K562 (cell line): ENCODE data around the gene TLN1. TPM values are rescaled to one million over a fixed set of nuclear protein-coding genes. Genes with fewer than 3 reads are reported as not detected.

Source experiments
- ATAC-seq: fragments of 200-7000 bp; cut with Tn5 transposase; 3 replicates; pipeline ENCODE4 v1.9.1; 2020; ENCODE audit warnings: moderate library complexity
- BruUV-seq: library from RNA; stranded (reverse); fragments of 400-500 nt; replicated peaks from 2 replicates; lab custom pipeline; 2021; lab: Mats Ljungman, UMichigan
- CTCF ChIA-PET: fragments of 300-600 bp; formaldehyde crosslinking; extraction: SDS; loops from one replicate; lab custom pipeline; 2021; ENCODE audit warnings: low intra/inter-chr PET ratio; lab: Yijun Ruan, JAX
- POLR2A ChIA-PET: fragments of 300-600, 350-650 bp; sonication (Branson Sonifier 250); formaldehyde crosslinking; extraction: SDS; loops from one replicate; lab custom pipeline; 2021; ENCODE audit warnings: antibody characterized with exemption, inconsistent platforms; lab: Yijun Ruan, JAX
- DNase-seq, 4 experiments: peaks; one replicate each; pipeline versions ENCODE4 v3.0.0 to v3.0.0-alpha.2; 2011 to 2018; ENCODE audit warnings: low spot score in 3 of 4, mixed read lengths in 3 of 4; ENCODE audit errors: extremely low read depth in 1 of 4
- FAIRE-seq: peaks from 2 replicates; lab custom pipeline; 2011; peaks lifted over from hg19 to GRCh38; lab: Jason Lieb, UNC
- H2AFZ ChIP-seq: 2 replicates; pipeline ENCODE4 v1.6.0; 2011; ENCODE audit warnings: low read depth, low read length, control low read depth, inconsistent platforms
- H3K27ac ChIP-seq: fragments of 200-600 bp; 3 replicates; pipeline ENCODE4 v1.8.0; 2011; ENCODE audit warnings: low read depth, mild to moderate bottlenecking, control low read depth, inconsistent platforms, low read length, moderate library complexity, mixed read lengths; ENCODE audit errors: extremely low read depth
- H3K27me3 ChIP-seq, 2 experiments: fragments of 300-600 bp in 1 of 2; 2 replicates in 1 of 2; 3 replicates in 1 of 2; pipeline versions ENCODE4 v1.6.0 to v1.8.0; 2011; ENCODE audit warnings: inconsistent platforms in 2 of 2, low read length in 2 of 2, mild to moderate bottlenecking in 1 of 2, mixed read lengths in 1 of 2, moderate library complexity in 1 of 2; ENCODE audit not compliant: control insufficient read depth in 2 of 2, insufficient read depth in 2 of 2
- H3K36me3 ChIP-seq: fragments of 300-600 bp; 3 replicates; pipeline ENCODE4 v1.8.0; 2011; ENCODE audit warnings: mild to moderate bottlenecking, low read length, inconsistent platforms; ENCODE audit not compliant: control insufficient read depth, insufficient read depth
- H3K4me1 ChIP-seq, 2 experiments: fragments of 200-600 bp in 1 of 2; replicated peaks in 1 of 2; 2 replicates in 1 of 2; 3 replicates in 1 of 2; pipeline versions ENCODE4 v1.5.1 to v1.8.0; 2011; ENCODE audit warnings: inconsistent platforms in 2 of 2, low read length in 2 of 2, mild to moderate bottlenecking in 1 of 2, mixed read lengths in 1 of 2, moderate library complexity in 1 of 2; ENCODE audit not compliant: control insufficient read depth in 2 of 2, insufficient read depth in 2 of 2
- H3K4me2 ChIP-seq: 2 replicates; pipeline ENCODE4 v1.6.1; 2011; ENCODE audit warnings: low read length, control low read depth, inconsistent platforms, mixed read lengths; ENCODE audit not compliant: insufficient read depth
- H3K4me3 ChIP-seq: fragments of 200-600 bp; sonication (generic), shearing (Covaris generic); 2 replicates; pipeline ENCODE4 v1.5.1; 2016; ENCODE audit warnings: control low read depth, inconsistent platforms
- H3K79me2 ChIP-seq: fragments of 200-600 bp; 3 replicates; pipeline ENCODE4 v1.8.0; 2011; ENCODE audit warnings: low read length, inconsistent platforms; ENCODE audit not compliant: control insufficient read depth, insufficient read depth
- H3K9ac ChIP-seq, 2 experiments: 2 replicates each; pipeline versions ENCODE4 v1.6.0 to v1.6.1; 2011; ENCODE audit warnings: low read depth in 2 of 2, low read length in 2 of 2, control low read depth in 1 of 2, inconsistent platforms in 1 of 2, mild to moderate bottlenecking in 1 of 2, mixed read lengths in 1 of 2; ENCODE audit not compliant: insufficient read depth in 1 of 2
- H3K9me1 ChIP-seq: one replicate; pipeline ENCODE4 v1.6.0; 2011; ENCODE audit warnings: inconsistent platforms, mild to moderate bottlenecking, low read length, moderate library complexity; ENCODE audit not compliant: control insufficient read depth, insufficient read depth
- H3K9me3 ChIP-seq: replicated peaks from 2 replicates; pipeline ENCODE4 v1.5.1; 2011; ENCODE audit warnings: low read depth, low read length, inconsistent platforms; ENCODE audit not compliant: control insufficient read depth, insufficient read depth
- H4K20me1 ChIP-seq: replicated peaks from 2 replicates; pipeline ENCODE4 v1.6.1; 2011; ENCODE audit warnings: low read length, inconsistent platforms, mixed read lengths; ENCODE audit not compliant: control insufficient read depth, insufficient read depth
- MEF2D ChIP-seq: conservative IDR thresholded peaks from 2 replicates; pipeline ENCODE4 v1.6.1; 2016; ENCODE audit warnings: low read depth, missing genetic modification characterization, missing compliant biosample characterization
- RBM14 ChIP-seq: fragments of 200-400 bp; formaldehyde crosslinking; IDR thresholded peaks from 2 replicates; pipeline ENCODE4 v1.6.1; 2018; ENCODE audit warnings: low read depth, mild to moderate bottlenecking, low read length, moderate library complexity, borderline replicate concordance; ENCODE audit not compliant: insufficient read depth
- RFX7 ChIP-seq: fragments of 250-450 bp; sonication (Bioruptor Pico); IDR thresholded peaks from 2 replicates; pipeline ENCODE4 v1.5.1; 2021; ENCODE audit warnings: mild to moderate bottlenecking
- TBP ChIP-seq: optimal IDR thresholded peaks from 2 replicates; pipeline ENCODE3; 2011; ENCODE audit warnings: low read depth, low read length, improper control_type of control experiment
- TFE3 ChIP-seq: fragments of 450-650 bp; formaldehyde crosslinking; IDR thresholded peaks from 2 replicates; pipeline ENCODE4 v1.4.0; 2020; ENCODE audit warnings: mild to moderate bottlenecking, mixed read lengths
- WGBS: fragments of 100-300 bp; shearing (Covaris generic); methylation state at CpG from one replicate; pipeline ENCODE4 v1.1.6; 2016; ENCODE audit warnings: low coverage, mixed read lengths; ENCODE audit not compliant: insufficient coverage; ENCODE audit errors: missing lambda C conversion rate; 5-methylcytosine and 5-hydroxymethylcytosine counted together
- in situ Hi-C: fragments of 300-500 bp; cut with MboI; formaldehyde crosslinking; loops from 4 replicates; pipeline ENCODE4 v1.15.0; 2018; ENCODE audit warnings: inconsistent platforms, mixed read lengths
- intact Hi-C: fragments of 100-400 bp; cut with micrococcal nuclease; formaldehyde crosslinking; loops from 2 replicates; pipeline ENCODE4 v1.14.2; 2022
- polyA plus RNA-seq, 8 experiments: library from polyadenylated mRNA; depleted of rRNA in 4 of 8; stranded (reverse) in 5 of 8; unstranded in 3 of 8; fragments of >200 nt; fragmentation: Nextera tagmentation in 2 of 8; fragmentation: Illumina TruSeq in 1 of 8; extraction: Ambion mirVana in 2 of 8; extraction: Trizol in 1 of 8; gene quantifications; 2 replicates each; pipeline versions ENCODE4 v1.2.1 to v1.2.3, GENCODE V29; 2011 to 2014; ENCODE audit warnings: inconsistent platforms in 1 of 8, missing spikeins in 1 of 8
- total RNA-seq, 7 experiments: library from RNA; depleted of rRNA in 6 of 7; stranded (reverse); fragments of >200 nt in 6 of 7; fragmentation: Illumina TruSeq in 2 of 7; extraction: Trizol in 2 of 7; gene quantifications; 2 replicates each; pipeline versions ENCODE4 v1.2.1 to v1.2.3, GENCODE V29; 2011 to 2021; ENCODE audit warnings: low replicate concordance in 1 of 7
- TF ChIP-seq, protein P1 (sequence below): fragments of 250-450 bp; sonication (Bioruptor Pico); IDR thresholded peaks from 2 replicates; pipeline ENCODE4 v1.8.0; 2021; ENCODE audit warnings: moderate library complexity, mild to moderate bottlenecking, inconsistent platforms

The TLN1 gene
- total and polyA plus RNA-seq, 9 of the 15 experiments (the other 6 are each of a cell fraction or from before 2014, with no cell fraction given), result 3.6 to 240 (median 54.8) TPM

DNA sequence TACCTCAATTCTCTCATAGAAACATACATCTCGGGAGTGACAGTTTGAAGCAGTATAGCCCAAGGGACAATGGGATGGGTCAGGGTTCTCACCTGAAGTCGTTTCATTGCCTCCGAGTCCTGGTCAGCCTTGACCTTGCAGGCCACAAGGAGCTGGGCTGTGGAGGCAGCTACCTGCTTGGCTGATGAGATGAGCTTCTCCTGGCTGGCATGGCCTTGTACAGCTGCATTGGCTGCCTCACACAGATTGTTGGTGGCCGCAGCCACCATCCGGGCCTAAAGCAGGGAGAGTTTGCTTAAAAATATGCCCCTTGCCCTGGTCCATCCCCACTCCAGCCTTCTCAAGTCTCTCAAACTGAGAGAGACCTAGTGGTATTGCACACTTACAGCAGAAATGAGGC is 33.8 kb downstream of the TLN1 start:
- no peak for ATAC-seq
- intact Hi-C loops (loop anchor here (5.0 kb wide), 1 partner anchor 41 kb away; the partner anchor contains the start of genes CCDC107 and RMRP), in situ Hi-C loops (no loop called here)
- H3K27me3 ChIP-seq, result no peaks in the 10 kb centered on the region
- no peaks in the 10 kb centered on the region for H3K79me2 ChIP-seq
- no peak overlapping the region for H3K9ac ChIP-seq
- no peak overlapping the region for H3K4me2 ChIP-seq
- ChIA-PET POLR2A (no interaction called here), CTCF (no interaction called here)
- no peak overlapping the region for H3K4me3 ChIP-seq
- H3K9me1 ChIP-seq, result no peaks in the 10 kb centered on the region
- H4K20me1 ChIP-seq, result no peaks in the 10 kb centered on the region
- peaks cover 74% of the 10 kb centered on the region for H3K36me3 ChIP-seq
- no peak for DNase-seq
- BruUV-seq, result no TSS peak
- WGBS, result 89% methylated on average over 5 of the region's 5 CpGs
- no peak for FAIRE-seq
- no peak overlapping the region for H3K27ac ChIP-seq
- TF ChIP-seq, protein P1, sequence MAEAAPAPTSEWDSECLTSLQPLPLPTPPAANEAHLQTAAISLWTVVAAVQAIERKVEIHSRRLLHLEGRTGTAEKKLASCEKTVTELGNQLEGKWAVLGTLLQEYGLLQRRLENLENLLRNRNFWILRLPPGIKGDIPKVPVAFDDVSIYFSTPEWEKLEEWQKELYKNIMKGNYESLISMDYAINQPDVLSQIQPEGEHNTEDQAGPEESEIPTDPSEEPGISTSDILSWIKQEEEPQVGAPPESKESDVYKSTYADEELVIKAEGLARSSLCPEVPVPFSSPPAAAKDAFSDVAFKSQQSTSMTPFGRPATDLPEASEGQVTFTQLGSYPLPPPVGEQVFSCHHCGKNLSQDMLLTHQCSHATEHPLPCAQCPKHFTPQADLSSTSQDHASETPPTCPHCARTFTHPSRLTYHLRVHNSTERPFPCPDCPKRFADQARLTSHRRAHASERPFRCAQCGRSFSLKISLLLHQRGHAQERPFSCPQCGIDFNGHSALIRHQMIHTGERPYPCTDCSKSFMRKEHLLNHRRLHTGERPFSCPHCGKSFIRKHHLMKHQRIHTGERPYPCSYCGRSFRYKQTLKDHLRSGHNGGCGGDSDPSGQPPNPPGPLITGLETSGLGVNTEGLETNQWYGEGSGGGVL (CRISPR knock-in tag), result no peak
- TF ChIP-seq RFX7, result no peak
- TF ChIP-seq RBM14, result no peak
- TF ChIP-seq TFE3 (CRISPR knock-in tag), result no peak
- no peak for TF ChIP-seq TBP
- no peak for TF ChIP-seq MEF2D (tag)
- no peaks in the 10 kb centered on the region; a peak in 2 of 5 replicates for H3K4me1 ChIP-seq
- no peak overlapping the region for H2AFZ ChIP-seq
- H3K9me3 ChIP-seq, result no peaks in the 10 kb centered on the region
